GM18505 (cell line): ENCODE data around the gene DROSHA.
"Not testable (repeated sequence)": the region's sequence is repeated elsewhere in the genome, so short reads cannot be mapped to it uniquely, and the experiment has no call there.

Source experiments
- ATAC-seq: cut with Tn5 transposase; IDR thresholded peaks from one replicate; pipeline ENCODE4 v1.9.1; 2021; ENCODE audit not compliant: unreplicated experiment
- POLR2A ChIP-seq: IDR thresholded peaks from 4 replicates; pipeline ENCODE4 v1.6.1; 2011; ENCODE audit warnings: borderline replicate concordance; ENCODE audit not compliant: insufficient read depth, insufficient read length; ENCODE audit errors: extremely low read depth

The DROSHA gene

GRCh38 chr5:31410089-31410488 is 121.8 kb downstream of the DROSHA start:
- no peak for ATAC-seq
- TF ChIP-seq POLR2A = no peak

DNA sequence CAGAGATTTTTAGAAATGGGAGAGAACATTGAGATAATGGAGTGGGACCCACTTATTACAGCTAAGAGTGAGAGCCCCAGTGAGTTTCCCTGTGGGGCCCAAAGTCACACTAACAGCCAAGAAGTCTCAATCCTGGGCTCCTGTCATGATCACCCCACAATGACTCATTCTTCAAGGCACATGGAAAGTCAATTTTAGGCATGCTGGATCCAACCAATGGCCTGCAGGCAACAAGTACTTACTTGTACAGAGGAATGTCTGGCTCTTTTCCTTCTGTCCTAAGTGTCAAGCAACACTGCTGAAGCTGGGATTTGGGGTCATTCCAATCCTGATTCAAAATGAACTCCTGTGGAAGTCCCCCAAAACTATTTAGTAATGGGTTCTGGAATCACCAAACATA is 123.1 kb downstream of the DROSHA start:
- no peak for TF ChIP-seq POLR2A
- ATAC-seq = no peak

DNA sequence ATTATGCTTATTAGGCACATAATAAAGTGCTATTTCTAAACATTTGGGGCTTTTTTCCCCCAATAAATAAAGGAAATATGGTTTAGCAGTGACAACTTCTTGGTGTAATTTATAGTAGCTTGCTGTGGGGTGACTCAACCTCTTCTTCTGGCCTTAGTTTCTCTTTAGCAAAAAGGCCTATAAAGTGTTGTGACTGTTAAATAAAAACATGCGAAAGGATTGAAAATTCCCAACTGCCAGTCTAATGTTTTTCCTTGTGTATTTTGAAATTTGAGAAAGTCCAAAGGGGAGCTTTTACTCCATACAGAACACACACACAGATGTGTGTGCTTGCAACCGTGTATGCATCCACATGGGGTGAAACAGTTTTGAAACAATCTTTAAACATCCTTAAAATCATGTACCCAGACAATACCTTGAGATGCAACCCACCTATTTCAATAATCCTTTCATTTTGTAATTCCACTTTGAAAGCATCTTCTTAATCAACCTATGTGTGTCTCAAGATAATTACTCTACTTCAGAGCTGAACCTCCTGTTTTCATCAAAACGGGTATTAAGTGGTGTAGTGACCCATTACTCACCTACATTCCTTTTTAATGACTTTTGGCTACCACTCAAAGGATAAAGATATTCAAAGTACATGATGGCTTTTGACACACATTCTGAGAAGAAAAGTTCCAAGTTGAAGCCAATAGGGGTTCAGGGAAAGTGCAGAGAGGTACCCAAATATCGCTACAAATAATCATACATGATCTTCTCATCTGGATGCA is 123.8 kb downstream of the DROSHA start:
- ATAC-seq = no peak

DNA sequence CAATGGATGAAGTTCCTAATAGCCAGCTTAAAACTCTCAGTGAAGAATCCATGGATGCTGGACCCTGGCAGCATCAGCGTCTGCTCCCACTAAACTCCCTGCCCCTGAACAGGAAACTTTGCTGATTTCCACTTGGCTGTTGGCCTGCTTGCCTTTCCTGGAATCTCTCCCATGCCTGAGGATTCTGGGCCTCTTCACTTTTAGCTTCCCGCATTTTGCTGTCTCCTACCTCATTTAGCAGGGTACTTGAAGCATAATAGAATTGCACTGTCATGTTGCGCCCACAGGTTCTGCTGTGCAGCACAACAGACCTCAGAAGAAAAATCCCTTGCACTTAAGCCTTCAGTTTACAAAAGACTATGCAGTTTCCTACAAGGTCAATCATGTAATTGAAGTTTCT is 127.6 kb downstream of the DROSHA start:
- TF ChIP-seq POLR2A = no peak
- ATAC-seq = no peak

More for the DNA sequence above, 123.8 kb downstream of the DROSHA start:
- TF ChIP-seq POLR2A = no peak

DNA sequence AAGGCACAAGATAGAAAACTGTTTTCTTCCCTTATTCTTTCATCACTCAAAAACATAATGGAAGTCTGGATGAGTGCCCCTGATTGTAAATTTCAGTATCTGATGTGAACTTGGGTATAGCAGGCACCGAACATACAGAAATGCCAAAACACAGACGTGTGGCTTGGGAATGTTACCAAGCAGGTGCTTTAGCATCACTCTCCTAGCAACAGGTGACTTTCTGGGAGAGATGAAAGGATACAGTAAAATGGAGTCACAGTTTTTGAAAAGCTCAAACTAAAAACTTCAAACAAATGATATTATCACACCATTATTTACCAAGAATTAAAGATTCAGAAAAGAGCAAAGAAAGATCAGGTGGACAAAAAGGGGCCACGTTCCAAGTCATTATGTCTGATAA is 130.2 kb downstream of the DROSHA start:
- ATAC-seq = no peak
- TF ChIP-seq POLR2A = no peak

GRCh38 chr5:31397926-31398557 is 133.9 kb downstream of the DROSHA start:
- no peak for TF ChIP-seq POLR2A
- no peak for ATAC-seq

GRCh38 chr5:31396611-31397295 is 135.1 kb downstream of the DROSHA start:
- no peak for TF ChIP-seq POLR2A
- ATAC-seq = no peak

- not testable (repeated sequence) for ATAC-seq
Measured at GRCh38 chr5:31395450-31396045, 136.3 kb downstream of the DROSHA start.

DNA sequence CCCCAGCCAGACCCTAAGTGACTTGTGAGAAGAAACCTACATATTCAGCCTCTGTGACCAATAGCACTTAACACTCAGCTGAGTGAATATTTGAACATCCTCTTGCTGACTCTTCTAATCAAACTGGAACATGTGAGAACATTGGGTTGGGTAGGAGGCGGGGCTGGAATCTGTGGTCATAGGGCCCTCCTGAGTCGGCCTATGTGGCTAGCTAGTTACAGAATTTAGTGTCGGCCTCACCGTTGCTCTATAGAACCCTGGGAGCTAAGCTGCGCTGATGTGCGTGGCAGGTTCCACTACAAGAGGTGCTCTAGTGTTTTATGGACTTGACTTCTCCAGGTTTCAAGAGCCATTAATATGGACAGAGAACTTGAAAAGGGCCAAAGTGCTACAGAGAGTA is 138.8 kb downstream of the DROSHA start:
- no peak for TF ChIP-seq POLR2A
- no peak for ATAC-seq

GRCh38 chr5:31392061-31392460 is 139.8 kb downstream of the DROSHA start:
- ATAC-seq = no peak
- TF ChIP-seq POLR2A = no peak

DNA sequence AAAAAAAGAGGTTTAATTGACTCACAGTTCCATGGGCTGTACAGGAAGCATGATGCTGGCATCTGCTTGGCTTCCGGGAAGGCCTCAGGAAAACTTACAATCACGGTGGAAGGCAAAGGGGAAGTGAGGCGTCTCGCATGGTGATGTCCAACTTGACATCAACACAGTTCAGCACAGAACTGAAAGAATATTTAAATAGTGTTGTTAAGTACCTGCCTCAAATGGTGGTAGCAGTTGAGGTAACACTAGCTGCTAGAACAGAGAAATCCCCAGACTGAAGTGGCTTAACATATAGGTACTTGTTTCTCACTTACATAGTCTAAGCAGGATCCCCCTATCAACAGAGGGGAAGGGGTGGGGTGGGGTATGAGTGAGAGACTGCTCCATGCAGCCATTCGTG is 141.6 kb downstream of the DROSHA start:
- ATAC-seq = no peak
- no peak for TF ChIP-seq POLR2A

DNA sequence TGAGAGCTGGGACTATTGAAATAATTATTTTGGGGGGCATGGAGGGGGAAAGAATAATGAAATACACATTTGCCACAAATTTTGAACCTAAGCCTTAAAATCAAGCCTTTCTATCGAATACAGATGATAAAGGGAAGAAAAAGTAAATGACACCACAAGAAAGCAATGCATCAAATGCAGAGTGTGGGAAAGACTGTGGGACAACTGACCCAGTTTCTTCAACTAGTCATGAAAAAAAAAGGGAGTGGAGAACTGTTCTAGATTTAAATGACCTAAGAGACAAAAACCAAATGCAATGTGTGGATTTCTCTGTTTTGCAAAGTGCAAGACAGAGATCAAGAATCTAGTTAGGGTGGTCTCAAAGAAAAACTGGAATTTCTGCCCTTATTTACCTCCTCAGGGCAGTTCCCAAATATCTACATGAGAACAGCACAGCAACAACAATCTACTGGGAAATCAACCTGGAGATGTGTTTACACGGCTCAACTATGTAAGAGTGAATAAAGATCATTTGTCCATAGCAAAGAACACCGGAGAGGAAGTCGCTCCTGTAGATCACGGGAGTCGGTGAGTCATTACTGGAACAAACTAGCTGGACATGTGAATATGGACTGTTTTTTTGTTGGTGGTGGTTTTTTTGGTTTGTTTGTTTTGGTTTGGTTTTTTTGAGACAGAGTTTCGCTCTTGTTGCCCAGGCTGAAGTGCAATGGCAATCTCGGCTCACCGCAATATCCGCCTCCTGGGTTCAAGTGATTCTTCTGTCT is 145.9 kb downstream of the DROSHA start:
- no peak for TF ChIP-seq POLR2A
- no peak for ATAC-seq

- ATAC-seq = no peak
- TF ChIP-seq POLR2A = no peak
Measured at GRCh38 chr5:31383734-31384133, 148.2 kb downstream of the DROSHA start.
